ENCODE measurements around the gene COQ2.

DNA sequence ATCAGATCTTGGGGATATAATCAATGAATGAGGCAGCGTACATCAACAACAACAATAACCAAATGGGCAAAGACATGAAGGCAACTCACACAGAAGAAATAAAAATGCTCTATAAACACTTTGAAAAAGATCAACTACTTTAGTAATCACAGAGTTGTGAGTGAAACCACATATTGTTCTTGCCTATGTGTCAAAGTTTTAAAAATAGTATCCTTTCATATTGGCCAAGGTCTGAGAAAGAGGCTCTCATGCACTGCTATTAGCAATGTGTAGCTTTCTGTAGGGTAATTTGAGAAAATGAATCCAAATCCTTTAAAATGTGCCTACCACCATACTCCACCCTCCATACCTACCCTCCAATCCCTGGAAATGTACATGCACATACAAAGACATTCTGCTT, 25.0 kb downstream of the COQ2 start:
- TF ChIP-seq POLR2A (IDR thresholded peaks at IDR 0.05), result no peak
- TF ChIP-seq, protein P1, sequence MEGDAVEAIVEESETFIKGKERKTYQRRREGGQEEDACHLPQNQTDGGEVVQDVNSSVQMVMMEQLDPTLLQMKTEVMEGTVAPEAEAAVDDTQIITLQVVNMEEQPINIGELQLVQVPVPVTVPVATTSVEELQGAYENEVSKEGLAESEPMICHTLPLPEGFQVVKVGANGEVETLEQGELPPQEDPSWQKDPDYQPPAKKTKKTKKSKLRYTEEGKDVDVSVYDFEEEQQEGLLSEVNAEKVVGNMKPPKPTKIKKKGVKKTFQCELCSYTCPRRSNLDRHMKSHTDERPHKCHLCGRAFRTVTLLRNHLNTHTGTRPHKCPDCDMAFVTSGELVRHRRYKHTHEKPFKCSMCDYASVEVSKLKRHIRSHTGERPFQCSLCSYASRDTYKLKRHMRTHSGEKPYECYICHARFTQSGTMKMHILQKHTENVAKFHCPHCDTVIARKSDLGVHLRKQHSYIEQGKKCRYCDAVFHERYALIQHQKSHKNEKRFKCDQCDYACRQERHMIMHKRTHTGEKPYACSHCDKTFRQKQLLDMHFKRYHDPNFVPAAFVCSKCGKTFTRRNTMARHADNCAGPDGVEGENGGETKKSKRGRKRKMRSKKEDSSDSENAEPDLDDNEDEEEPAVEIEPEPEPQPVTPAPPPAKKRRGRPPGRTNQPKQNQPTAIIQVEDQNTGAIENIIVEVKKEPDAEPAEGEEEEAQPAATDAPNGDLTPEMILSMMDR (IDR thresholded peaks at IDR 0.05), result no peak
- TF ChIP-seq EP300 (IDR thresholded peaks at IDR 0.05), result no peak

All from ovary (tissue), 3 donors.